ENCODE results near the gene ADAMTS6.

ADAMTS6 gene

GRCh38 chr5:65459995-65460394 lies 21.7 kb downstream of the ADAMTS6 start:
- H3K4me1 ChIP-seq, result no peaks in the 10 kb centered on the region
- TF ChIP-seq, protein P1, sequence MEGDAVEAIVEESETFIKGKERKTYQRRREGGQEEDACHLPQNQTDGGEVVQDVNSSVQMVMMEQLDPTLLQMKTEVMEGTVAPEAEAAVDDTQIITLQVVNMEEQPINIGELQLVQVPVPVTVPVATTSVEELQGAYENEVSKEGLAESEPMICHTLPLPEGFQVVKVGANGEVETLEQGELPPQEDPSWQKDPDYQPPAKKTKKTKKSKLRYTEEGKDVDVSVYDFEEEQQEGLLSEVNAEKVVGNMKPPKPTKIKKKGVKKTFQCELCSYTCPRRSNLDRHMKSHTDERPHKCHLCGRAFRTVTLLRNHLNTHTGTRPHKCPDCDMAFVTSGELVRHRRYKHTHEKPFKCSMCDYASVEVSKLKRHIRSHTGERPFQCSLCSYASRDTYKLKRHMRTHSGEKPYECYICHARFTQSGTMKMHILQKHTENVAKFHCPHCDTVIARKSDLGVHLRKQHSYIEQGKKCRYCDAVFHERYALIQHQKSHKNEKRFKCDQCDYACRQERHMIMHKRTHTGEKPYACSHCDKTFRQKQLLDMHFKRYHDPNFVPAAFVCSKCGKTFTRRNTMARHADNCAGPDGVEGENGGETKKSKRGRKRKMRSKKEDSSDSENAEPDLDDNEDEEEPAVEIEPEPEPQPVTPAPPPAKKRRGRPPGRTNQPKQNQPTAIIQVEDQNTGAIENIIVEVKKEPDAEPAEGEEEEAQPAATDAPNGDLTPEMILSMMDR (IDR thresholded peaks at IDR 0.05; ENCODE audit: low read depth, low read length), result no peak
- H3K4me3 ChIP-seq (ENCODE audit: low read depth, low read length), result no peak overlapping the region
- DNase-seq, result no peak
- no peaks in the 10 kb centered on the region; the same call in none of the 2 replicates for H3K27me3 ChIP-seq
- no peaks in the 10 kb centered on the region for H3K9me3 ChIP-seq
- H3K36me3 ChIP-seq, result no peaks in the 10 kb centered on the region

DNA sequence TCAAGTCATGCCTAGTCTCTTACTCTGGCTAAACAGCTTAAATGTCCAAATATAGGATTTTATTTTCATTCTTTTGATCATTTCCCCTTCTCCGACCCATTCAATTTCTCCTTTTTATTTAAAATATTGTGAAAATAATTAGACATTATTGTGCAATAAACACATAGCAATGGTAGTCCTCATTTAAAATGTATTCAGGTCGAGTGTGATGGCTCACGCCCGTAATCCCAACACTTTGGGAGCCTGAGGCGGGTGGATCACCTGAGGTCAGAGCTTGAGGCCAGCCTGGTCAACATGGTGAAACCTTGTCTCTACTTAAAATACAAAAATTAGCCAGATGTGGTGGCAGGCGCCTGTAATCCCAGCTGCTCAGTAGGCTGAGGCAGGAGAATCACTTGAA lies 26.7 kb downstream of the ADAMTS6 start:
- H3K4me3 ChIP-seq (ENCODE audit: low read depth, low read length), result no peak overlapping the region
- no peak for DNase-seq
- no peaks in the 10 kb centered on the region for H3K4me1 ChIP-seq
- H3K36me3 ChIP-seq, result no peaks in the 10 kb centered on the region
- TF ChIP-seq, protein P1 (IDR thresholded peaks at IDR 0.05; ENCODE audit: low read depth, low read length), result no peak
- H3K9me3 ChIP-seq, result no peaks in the 10 kb centered on the region
- H3K27me3 ChIP-seq, result no peaks in the 10 kb centered on the region; the same call in 1 of the 2 replicates

DNA sequence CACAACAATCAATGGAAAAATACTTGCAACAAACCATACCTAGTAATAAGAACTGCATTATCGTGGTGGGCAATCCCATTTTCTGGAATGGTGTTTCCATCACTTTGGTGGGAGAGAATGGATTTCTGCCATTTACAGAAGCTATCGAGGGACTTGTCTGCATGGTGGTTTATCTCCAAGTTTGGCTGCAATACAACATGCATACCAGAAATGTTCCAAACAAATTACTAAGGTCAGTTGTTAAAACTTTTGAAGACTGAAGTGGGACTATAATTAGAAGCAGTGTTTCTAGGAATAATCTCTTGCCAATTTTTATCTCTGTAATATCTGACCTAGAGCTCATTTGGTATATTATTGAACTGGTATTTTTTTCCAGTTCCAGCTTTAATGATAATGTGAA lies 30.3 kb downstream of the ADAMTS6 start:
- DNase-seq, result no peak
- Histone ChIP-seq H3K4me3 (ENCODE audit: low read depth, low read length) (no peak overlapping the region), H3K36me3 (no peaks in the 10 kb centered on the region), H3K9me3 (no peaks in the 10 kb centered on the region), H3K27me3 (no peaks in the 10 kb centered on the region; the same call in 1 of the 2 replicates), H3K4me1 (no peaks in the 10 kb centered on the region)
- TF ChIP-seq, protein P1 (IDR thresholded peaks at IDR 0.05; ENCODE audit: low read depth, low read length), result no peak

GRCh38 chr5:65446682-65447081 lies 35.0 kb downstream of the ADAMTS6 start:
- DNase-seq, result no peak
- Histone ChIP-seq H3K9me3 (no peaks in the 10 kb centered on the region), H3K4me3 (ENCODE audit: low read depth, low read length) (no peak overlapping the region), H3K36me3 (no peaks in the 10 kb centered on the region), H3K4me1 (no peaks in the 10 kb centered on the region), H3K27me3 (no peaks in the 10 kb centered on the region; the same call in none of the 2 replicates)
- TF ChIP-seq, protein P1 (IDR thresholded peaks at IDR 0.05; ENCODE audit: low read depth, low read length), result no peak

- H3K4me3 ChIP-seq (ENCODE audit: low read depth, low read length), result no peak overlapping the region
- TF ChIP-seq, protein P1 (IDR thresholded peaks at IDR 0.05; ENCODE audit: low read depth, low read length), result no peak
- H3K36me3 ChIP-seq, result no peaks in the 10 kb centered on the region
These were observed 39.9 kb downstream of the ADAMTS6 start for GRCh38 chr5:65441800-65442199.

DNA sequence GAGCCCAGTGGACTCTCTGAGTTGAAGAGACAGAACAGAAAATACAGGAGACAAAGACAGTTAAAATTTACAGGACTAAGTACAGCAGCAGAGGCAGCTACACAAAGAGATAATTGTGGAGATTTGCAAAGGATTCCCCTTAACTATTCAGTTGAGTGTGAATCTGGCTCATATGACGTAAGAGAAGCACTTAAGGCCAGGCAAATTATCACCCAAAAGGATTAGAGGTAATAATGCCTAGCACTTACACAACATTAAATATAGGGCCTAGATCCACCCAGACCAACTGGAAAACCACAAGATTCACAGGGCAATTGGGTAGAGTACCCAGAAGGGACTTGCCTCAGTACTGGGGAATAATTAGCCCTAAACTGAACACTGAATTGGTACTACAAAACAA lies 41.3 kb downstream of the ADAMTS6 start:
- no peaks in the 10 kb centered on the region for H3K36me3 ChIP-seq
- DNase-seq, result no peak
- TF ChIP-seq, protein P1 (IDR thresholded peaks at IDR 0.05; ENCODE audit: low read depth, low read length), result no peak
- no peaks in the 10 kb centered on the region for H3K4me1 ChIP-seq
- no peaks in the 10 kb centered on the region for H3K27me3 ChIP-seq
- H3K4me3 ChIP-seq (ENCODE audit: low read depth, low read length), result no peak overlapping the region
- no peaks in the 10 kb centered on the region for H3K9me3 ChIP-seq

More at GRCh38 chr5:65441800-65442199, 39.9 kb downstream of the ADAMTS6 start:
- Histone ChIP-seq H3K9me3 (no peaks in the 10 kb centered on the region), H3K27me3 (no peaks in the 10 kb centered on the region; the same call in none of the 2 replicates), H3K4me1 (no peaks in the 10 kb centered on the region)
- DNase-seq, result no peak
